AG09319 (cell line): ENCODE data around the gene EVL.

Source experiments
- DNase-seq: peaks from one replicate; pipeline ENCODE4 v3.0.0-alpha.2; 2010; ENCODE audit warnings: low read depth; ENCODE audit errors: extremely low read depth
- CTCF ChIP-seq: IDR thresholded peaks from 2 replicates; pipeline ENCODE4 v1.5.1; 2011; ENCODE audit warnings: low read depth, mild to moderate bottlenecking, inconsistent platforms, low read length, moderate library complexity

Gene EVL

GRCh38 chr14:100123618-100124017 is 58.4 kb downstream of the EVL start:
- TF ChIP-seq CTCF: no peak
- DNase-seq: no peak

- DNase-seq: no peak
Observed at GRCh38 chr14:100124551-100125088, 59.4 kb downstream of the EVL start.

GRCh38 chr14:100126401-100126800 is 61.2 kb downstream of the EVL start:
- no peak for DNase-seq
- TF ChIP-seq CTCF: no peak

More at GRCh38 chr14:100124551-100125088, 59.4 kb downstream of the EVL start:
- no peak for TF ChIP-seq CTCF

GRCh38 chr14:100127853-100128455 is 62.7 kb downstream of the EVL start:
- no peak for DNase-seq
- no peak for TF ChIP-seq CTCF

- no peak for DNase-seq
- TF ChIP-seq CTCF: no peak
Observed at GRCh38 chr14:100128688-100129087, 63.5 kb downstream of the EVL start.

- no peak for TF ChIP-seq CTCF
- DNase-seq: no peak
Observed at GRCh38 chr14:100129161-100129589, 64.0 kb downstream of the EVL start.

GRCh38 chr14:100130521-100130920 is 65.3 kb downstream of the EVL start:
- DNase-seq: no peak
- TF ChIP-seq CTCF: no peak
